Measurements from ENCODE around the gene SORCS1.

- TF ChIP-seq, protein P1, sequence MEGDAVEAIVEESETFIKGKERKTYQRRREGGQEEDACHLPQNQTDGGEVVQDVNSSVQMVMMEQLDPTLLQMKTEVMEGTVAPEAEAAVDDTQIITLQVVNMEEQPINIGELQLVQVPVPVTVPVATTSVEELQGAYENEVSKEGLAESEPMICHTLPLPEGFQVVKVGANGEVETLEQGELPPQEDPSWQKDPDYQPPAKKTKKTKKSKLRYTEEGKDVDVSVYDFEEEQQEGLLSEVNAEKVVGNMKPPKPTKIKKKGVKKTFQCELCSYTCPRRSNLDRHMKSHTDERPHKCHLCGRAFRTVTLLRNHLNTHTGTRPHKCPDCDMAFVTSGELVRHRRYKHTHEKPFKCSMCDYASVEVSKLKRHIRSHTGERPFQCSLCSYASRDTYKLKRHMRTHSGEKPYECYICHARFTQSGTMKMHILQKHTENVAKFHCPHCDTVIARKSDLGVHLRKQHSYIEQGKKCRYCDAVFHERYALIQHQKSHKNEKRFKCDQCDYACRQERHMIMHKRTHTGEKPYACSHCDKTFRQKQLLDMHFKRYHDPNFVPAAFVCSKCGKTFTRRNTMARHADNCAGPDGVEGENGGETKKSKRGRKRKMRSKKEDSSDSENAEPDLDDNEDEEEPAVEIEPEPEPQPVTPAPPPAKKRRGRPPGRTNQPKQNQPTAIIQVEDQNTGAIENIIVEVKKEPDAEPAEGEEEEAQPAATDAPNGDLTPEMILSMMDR (optimal IDR thresholded peaks at IDR 0.05 in 1 of 3, IDR thresholded peaks at IDR 0.05 in 1 of 3, conservative IDR thresholded peaks at IDR 0.05 in 1 of 3; ENCODE audit: extremely low read depth in 1 of 3, insufficient read depth in 2 of 3, low read length in 3 of 3), result no peak
- no peak for TF ChIP-seq EZH2 (IDR thresholded peaks at IDR 0.05; ENCODE audit: low read length)
Measured at GRCh38 chr10:107104026-107104652, 60.4 kb downstream of the SORCS1 start.

Data from keratinocyte (primary cell).